ENCODE measurements around the gene BAX.
"Not testable (repeated sequence)": the region's sequence is repeated elsewhere in the genome, so short reads cannot be mapped to it uniquely, and the experiment has no call there.

The BAX gene

DNA sequence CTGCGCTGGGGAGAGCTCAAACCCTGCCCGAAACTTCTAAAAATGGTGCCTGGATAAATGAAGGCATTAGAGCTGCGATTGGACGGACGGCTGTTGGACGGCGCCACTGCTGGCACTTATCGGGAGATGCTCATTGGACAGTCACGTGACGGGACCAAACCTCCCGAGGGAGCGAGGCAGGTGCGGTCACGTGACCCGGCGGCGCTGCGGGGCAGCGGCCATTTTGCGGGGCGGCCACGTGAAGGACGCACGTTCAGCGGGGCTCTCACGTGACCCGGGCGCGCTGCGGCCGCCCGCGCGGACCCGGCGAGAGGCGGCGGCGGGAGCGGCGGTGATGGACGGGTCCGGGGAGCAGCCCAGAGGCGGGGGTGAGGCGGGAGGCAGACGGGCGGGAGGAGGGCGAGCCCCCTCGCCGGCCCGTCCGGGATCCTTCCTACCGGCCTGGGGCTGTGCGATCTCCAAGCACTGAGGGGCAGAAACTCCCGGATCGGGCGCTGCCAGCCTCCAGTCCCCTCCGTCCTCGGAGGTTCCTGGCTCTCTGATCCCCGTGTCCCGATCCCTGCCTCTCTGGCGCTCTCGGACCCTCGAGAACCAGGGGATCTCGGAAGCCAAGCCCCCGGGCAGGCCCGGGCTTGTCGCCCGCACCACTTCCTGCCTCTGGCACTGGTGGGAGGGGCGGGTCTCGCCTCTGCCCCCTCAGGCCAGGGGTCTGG lies at the start of gene BAX:
TSS of gene BAX (plus strand) at position 281 of the 713 bp plus-strand sequence. CDS start at position 335, 54 bp downstream.
- DNase-seq, result peak; percentile 91

GRCh38 chr19:48905664-48906063 lies 49.0 kb upstream of the BAX start:
- no peak for DNase-seq

- no peak for DNase-seq
Measured at GRCh38 chr19:48906324-48906723, 48.4 kb upstream of the BAX start.

DNA sequence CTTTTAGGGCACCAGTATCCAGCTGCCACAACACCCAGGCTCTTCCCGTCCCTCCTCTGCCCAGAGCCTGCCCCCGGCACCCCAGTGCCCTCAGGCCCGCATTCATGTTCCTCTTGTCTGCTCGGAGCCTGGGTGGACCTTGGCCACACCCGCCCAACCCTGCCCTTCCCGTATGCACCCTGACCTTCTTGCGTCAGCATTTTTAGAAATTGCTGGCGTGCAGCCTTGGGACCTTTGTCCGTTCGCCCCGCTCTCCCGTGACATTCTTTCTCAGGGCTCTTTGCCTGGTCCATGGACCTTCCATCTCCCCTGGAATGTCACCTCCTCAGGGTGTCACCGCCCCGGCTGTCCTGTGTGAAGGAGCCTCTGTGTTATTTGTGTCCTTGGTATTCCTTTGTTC lies 47.0 kb upstream of the BAX start:
- DNase-seq, result no peak

- DNase-seq, result not testable (repeated sequence)
Measured at GRCh38 chr19:48909424-48910077, 45.1 kb upstream of the BAX start.

DNA sequence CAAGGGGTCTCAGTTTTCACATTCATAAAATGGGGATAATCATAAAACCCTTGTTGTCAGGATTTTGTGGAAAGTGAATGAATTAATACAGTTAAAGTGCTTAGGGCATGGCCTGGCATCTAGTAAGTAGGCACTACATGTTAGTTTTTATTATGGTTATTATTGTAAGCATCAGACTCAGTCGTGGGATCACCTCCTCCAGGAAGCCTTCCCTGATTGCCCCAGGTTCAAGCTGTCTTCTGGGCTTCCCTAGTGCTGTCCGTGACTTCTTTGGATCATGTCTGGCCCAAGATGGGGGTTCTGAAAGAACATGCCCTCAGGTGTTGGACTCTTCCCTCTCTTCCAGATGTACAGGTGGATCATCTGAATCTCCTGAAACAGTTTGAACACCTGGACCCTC lies 43.9 kb upstream of the BAX start:
- DNase-seq, result no peak

- DNase-seq, result peak; percentile 23
Measured at GRCh38 chr19:48913114-48913889, 41.4 kb upstream of the BAX start.

GRCh38 chr19:48914181-48914580 lies 40.5 kb upstream of the BAX start:
- DNase-seq, result no peak

DNA sequence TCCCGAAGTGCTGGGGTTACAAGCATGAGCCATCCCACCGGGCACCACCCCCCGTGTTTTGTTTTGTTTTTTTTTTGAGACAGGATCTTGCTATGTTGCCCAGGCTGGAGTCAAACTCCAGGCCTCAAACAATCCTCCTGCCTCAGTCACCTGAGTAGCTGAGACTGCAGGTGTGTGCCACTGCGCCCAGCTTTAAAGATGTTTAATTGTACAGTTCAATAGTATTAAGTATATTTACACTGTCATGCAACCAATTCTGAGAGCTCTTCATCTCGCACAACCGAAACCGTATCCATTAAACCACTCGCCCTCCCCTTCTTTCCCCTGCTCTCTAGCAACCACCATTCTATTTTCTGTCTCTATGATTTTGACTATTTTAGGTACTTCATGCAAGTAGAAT lies 38.9 kb upstream of the BAX start:
- no peak for DNase-seq

- no peak for DNase-seq
Measured at GRCh38 chr19:48918071-48918470, 36.6 kb upstream of the BAX start.

DNA sequence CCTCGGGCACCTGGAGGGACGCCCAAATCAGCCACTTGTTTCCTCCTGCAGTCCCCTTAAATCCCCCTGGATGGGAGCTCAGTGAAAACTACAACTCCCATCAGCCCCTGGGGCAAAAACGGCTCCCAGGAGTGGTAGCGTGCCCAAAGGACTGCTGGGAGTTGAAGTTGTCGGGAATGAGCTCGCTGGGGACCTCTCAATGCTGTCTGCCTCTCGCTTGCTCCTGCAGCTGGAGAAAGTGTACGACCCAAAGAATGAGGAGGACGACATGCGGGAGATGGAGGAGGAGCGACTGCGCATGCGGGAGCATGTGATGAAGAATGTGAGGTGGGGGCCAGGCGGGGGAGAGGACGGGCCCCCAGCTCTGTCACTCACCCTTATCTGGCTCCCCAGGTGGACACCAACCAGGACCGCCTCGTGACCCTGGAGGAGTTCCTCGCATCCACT lies 35.9 kb upstream of the BAX start:
- no peak for DNase-seq

DNA sequence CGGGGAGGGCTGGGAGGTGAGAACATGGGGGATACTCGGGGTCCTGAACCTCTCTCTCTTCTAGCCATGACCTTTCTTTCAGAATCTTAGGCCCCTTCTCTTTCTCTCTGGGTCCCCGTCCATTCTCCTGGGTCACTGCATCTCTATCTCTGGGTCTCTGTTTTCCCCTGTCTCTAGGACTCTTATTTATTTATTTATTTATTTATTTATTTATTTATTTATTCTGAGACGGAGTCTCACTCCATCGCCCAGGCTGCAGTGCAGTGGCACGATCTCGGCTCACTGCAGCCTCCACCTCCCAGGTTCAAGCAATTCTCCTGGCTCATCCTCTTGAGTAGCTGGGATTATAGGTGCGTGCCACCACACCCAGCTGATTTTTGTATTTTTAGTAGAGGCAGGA lies 35.4 kb upstream of the BAX start:
- not testable (repeated sequence) for DNase-seq

DNA sequence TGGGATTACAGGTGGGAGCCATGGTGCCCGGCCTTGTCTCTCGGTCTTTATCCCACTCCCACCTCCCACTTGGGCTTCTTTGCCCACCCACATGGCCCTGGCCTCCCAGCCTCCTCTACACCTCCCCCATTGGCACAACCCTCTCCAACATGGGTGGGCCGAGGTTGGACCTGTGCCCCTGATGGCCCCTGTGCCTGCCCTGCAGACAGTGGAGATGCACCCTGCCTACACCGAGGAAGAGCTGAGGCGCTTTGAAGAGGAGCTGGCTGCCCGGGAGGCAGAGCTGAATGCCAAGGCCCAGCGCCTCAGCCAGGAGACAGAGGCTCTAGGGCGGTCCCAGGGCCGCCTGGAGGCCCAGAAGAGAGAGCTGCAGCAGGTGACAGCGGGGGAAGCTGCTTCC lies 33.7 kb upstream of the BAX start:
- no peak for DNase-seq

GRCh38 chr19:48921721-48922500 lies 32.8 kb upstream of the BAX start:
- DNase-seq, result no peak

- DNase-seq, result no peak
Measured at GRCh38 chr19:48922548-48923490, 31.9 kb upstream of the BAX start.

DNA sequence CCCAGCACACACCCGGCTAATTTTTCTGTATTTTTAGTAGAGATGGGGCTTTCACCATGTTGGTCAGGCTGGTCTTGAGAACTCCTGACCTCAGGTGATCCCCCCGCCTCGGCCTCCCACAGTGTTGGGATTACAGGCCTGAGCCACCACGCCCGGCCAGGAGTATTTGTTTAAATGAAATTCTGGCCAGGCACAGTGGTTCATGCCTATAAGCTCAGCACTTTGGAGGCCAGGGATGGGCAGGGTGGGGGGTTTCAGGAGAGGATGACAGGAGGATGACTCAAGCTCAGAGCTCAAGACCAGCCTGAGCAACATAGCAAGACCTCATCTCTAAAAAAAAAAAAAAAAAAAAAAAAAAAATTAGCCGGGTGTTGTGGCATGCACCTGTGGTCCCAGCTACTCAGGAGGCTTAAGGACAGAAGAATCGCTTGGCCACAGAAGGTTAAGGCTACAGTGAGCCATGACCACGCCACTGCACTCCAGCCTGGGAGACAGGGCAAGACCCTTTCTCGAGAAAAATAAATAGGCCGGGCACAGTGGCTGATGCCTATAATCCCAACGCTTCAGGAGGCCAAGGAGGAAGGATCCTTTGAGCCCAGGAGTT lies 29.3 kb upstream of the BAX start:
- no peak for DNase-seq

GRCh38 chr19:48925890-48926289 lies 28.8 kb upstream of the BAX start:
- DNase-seq, result not testable (repeated sequence)

DNA sequence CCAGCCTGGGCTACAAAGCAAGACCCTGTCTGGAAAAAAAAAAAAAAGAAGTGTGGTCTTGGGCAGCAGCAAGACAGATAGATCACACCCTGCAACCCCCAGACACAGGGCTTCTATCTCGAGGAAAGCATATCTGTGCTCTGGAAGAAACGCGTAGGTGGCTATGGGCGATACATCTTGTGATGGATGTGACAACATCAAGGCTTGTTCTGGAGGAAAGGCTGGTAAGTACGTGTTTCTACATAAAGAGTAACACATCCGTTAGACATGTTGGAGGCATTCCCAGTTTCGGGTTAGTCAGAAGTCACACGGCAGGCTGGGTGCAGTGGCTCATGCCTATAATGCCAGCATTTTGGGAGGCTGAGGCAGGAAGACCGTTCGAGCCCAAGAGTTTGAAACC lies 27.8 kb upstream of the BAX start:
- peak; percentile 25 for DNase-seq

DNA sequence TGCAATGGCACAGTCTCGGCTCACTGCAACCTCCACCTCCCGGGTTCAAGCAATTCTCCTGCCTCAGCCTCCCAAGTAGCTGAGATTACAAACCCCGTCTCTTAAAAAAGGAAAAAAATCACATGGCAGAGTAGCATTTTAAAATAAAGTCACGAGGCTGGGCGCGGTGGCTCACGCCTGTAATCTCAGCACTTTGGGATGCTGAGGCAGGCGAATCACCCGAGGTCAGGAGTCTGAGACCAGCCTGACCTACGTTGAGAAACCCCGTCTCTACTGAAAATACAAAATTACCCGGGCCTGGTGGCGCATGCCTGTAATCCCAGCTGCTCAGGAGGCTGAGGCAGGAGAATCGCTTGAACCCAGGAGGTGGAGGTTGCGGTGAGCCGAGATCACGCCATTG lies 27.0 kb upstream of the BAX start:
- not testable (repeated sequence) for DNase-seq

DNA sequence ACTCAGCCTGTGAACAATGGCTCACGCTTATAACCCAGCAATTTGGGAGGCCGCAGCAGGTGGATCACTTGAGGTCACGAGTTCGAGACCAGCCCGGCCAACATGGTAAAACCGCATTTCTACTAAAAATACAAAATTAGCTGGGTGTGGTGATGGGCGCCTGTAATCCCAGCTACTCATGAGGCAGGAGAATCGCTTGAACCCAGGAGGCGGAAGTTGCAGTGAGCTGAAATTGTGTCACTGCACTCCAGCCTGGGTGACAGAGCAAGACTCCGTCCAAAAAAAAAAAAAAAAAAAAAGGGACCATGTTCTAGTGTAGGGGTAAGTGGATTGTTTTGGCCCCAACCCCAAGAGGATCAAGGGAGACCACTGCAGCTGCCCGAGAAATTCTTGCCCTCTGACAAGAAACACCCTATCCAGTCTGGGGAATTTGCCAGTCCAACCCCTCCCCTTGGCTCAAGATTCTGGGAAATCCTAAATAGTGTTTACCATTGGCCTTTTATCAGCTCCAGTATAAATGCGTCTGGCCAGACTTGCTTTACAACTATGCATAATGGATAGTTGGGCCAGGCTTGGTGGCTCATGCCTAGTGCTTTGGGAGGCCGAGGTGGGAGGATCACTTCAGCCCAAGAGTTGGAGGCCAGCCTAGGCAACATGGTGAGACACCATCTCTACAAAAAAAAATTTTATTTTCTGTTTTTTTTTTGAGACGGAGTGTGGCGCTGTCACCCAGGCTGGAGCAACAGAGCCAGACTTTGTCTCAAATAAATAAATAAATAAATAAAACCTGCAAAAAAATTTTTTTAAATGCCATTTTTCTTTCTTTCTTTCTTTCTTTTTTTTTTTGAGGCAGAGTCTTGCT lies 26.3 kb upstream of the BAX start:
- DNase-seq, result no peak

All from CD4-positive, alpha-beta T cell treated with Interleukin-17A for 4 hours (primary cell).